ENCODE measurements around the gene TSPYL6. TPM values are rescaled to one million over a fixed set of nuclear protein-coding genes. Genes with fewer than 3 reads are reported as not detected.
A peak's percentile ranks its signal among the peaks of the same experiment; 100 is the strongest.

Gene TSPYL6
- total RNA-seq, 4 donors from 2014 or later = not detected

DNA sequence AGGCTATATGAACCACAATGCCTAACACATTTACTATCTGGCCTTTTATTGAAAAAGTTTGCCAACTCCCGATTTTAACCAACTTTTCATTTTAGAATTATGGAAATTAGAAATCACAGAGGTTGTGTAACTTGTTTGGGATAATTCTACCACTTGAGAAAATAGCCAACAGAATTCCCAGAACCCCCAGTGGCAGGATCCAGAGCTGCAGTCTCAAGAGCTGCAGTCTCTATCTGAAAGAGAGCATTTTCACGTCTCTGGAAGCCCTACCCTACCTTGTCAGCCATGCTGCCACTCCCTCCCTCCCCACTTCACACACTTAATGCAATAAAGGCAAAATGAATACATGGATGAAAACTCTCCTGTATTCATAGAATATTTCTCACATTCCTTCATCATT is 23.4 kb upstream of the TSPYL6 start:
- no peaks in the 10 kb centered on the region for H3K9me3 ChIP-seq
- WGBS, 2 donors = 83 to 87% methylated on average over 2 of the region's 2 CpGs
- no peak overlapping the region for H3K4me3 ChIP-seq
- H3K27me3 ChIP-seq = no peaks in the 10 kb centered on the region
- TF ChIP-seq POLR2A (IDR thresholded peaks at IDR 0.05) = no peak
- TF ChIP-seq, protein P1, sequence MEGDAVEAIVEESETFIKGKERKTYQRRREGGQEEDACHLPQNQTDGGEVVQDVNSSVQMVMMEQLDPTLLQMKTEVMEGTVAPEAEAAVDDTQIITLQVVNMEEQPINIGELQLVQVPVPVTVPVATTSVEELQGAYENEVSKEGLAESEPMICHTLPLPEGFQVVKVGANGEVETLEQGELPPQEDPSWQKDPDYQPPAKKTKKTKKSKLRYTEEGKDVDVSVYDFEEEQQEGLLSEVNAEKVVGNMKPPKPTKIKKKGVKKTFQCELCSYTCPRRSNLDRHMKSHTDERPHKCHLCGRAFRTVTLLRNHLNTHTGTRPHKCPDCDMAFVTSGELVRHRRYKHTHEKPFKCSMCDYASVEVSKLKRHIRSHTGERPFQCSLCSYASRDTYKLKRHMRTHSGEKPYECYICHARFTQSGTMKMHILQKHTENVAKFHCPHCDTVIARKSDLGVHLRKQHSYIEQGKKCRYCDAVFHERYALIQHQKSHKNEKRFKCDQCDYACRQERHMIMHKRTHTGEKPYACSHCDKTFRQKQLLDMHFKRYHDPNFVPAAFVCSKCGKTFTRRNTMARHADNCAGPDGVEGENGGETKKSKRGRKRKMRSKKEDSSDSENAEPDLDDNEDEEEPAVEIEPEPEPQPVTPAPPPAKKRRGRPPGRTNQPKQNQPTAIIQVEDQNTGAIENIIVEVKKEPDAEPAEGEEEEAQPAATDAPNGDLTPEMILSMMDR (IDR thresholded peaks at IDR 0.05) = peak in 1 of 6 experiments; percentile 13
- intact Hi-C loops (cut with DNase I) = no loop called here
- H3K27ac ChIP-seq = no peak overlapping the region
- no peaks in the 10 kb centered on the region for H3K36me3 ChIP-seq
- no peak for DNase-seq
- no peaks in the 10 kb centered on the region for H3K4me1 ChIP-seq

DNA sequence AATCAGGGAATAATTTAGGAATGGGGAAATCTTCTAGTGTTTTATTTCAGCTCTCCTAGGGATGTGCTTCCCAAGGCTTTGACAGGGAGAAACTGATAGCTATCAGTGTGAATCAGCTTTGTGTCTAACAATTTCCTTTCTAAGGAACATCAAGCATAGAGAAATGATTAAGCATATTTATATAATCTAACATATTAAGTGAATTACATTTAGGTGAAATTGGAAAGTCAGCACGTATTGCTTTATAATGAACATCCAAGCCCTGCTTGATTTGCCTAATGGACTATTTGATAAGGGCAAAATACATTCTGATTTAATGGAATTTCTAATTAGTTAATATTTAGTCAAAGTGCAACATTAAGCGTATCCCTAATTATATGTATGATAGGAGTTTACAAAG is 19.5 kb upstream of the TSPYL6 start:
- WGBS, 2 donors = 69 to 87% methylated on average over 2 of the region's 2 CpGs
- DNase-seq = no peak
- H3K27ac ChIP-seq = no peak overlapping the region
- no peaks in the 10 kb centered on the region for H3K9me3 ChIP-seq
- intact Hi-C loops (cut with DNase I) = no loop called here
- H3K4me3 ChIP-seq = no peak overlapping the region
- no peaks in the 10 kb centered on the region for H3K27me3 ChIP-seq
- H3K36me3 ChIP-seq = no peaks in the 10 kb centered on the region
- TF ChIP-seq, protein P1 (IDR thresholded peaks at IDR 0.05) = no peak
- no peak for TF ChIP-seq POLR2A (IDR thresholded peaks at IDR 0.05)
- H3K4me1 ChIP-seq = no peaks in the 10 kb centered on the region

DNA sequence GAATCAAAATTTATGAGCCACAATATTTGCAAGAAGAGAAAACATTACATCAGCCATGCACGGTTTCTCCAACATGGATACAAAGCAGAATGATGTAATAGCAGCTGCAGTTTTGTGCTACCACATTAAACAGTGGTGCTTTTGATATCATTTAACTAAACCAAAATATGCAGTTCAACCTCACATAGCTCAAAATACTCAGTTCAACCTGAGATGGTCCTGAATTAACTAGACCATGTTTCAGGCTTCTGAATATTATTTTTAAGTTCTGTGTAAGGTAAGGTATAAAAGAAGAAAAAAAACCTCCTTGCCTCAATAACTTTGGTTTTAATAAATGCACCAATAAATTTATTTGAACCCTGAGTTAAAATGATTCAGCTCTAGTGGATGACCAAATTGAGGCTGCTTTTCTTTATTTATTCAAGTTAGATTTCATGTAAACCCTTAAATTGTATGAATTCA is 18.8 kb upstream of the TSPYL6 start:
- Histone ChIP-seq H3K27me3 (no peaks in the 10 kb centered on the region), H3K9me3 (no peaks in the 10 kb centered on the region), H3K4me3 (no peak overlapping the region), H3K4me1 (no peaks in the 10 kb centered on the region), H3K36me3 (no peaks in the 10 kb centered on the region), H3K27ac (no peak overlapping the region)
- intact Hi-C loops (cut with DNase I) = no loop called here
- no peak for TF ChIP-seq POLR2A (IDR thresholded peaks at IDR 0.05)
- TF ChIP-seq, protein P1 (IDR thresholded peaks at IDR 0.05) = no peak
- no peak for DNase-seq
- WGBS, 2 donors = 45 to 59% methylated on average over 1 of the region's 1 CpG

DNA sequence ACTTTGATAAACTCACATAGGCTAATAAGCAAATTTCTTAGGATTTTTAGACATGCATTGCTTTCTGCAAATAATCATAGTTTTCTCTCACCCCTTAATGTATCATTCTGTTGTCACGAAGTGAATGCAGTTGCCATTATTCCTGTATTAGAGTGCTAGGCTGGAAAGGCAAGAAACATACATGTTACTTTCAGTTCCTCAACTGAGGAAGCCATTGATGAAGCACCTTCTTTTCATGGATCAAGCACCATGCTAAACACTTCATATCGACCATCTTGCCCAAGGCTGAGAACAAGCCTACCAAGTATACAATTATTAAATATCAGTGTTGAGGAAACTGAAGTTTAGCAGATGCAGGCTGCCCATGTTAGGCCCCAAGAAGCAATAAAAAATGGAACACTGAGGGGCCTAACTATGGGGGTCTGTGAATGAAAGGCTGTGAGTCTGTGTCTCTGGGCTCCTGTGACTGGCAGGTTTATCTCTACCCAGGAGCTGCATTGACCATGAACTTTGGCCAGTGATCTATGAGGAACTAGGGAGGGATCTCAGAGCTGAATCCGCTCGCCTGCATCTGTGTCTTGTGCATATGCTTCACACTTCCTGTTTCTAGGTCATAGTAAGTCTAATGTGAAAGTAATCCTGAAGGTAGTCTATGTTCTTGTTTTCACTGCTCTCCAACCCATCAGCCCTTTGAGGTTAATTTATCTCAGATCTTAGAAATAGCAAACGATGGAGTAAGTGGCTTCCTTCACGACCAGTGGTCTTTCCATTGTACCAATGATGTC is 16.0 kb upstream of the TSPYL6 start:
- no peaks in the 10 kb centered on the region for H3K9me3 ChIP-seq
- H3K36me3 ChIP-seq = no peaks in the 10 kb centered on the region
- no peak overlapping the region for H3K27ac ChIP-seq
- TF ChIP-seq POLR2A (IDR thresholded peaks at IDR 0.05) = no peak
- TF ChIP-seq, protein P1 (IDR thresholded peaks at IDR 0.05) = no peak
- intact Hi-C loops (cut with DNase I) = no loop called here
- 82 to 93% methylated on average over 6 of the region's 6 CpGs for whole genome bisulfite sequencing, 2 donors
- H3K27me3 ChIP-seq = no peaks in the 10 kb centered on the region
- DNase-seq = no peak
- no peak overlapping the region for H3K4me3 ChIP-seq
- no peaks in the 10 kb centered on the region for H3K4me1 ChIP-seq

DNA sequence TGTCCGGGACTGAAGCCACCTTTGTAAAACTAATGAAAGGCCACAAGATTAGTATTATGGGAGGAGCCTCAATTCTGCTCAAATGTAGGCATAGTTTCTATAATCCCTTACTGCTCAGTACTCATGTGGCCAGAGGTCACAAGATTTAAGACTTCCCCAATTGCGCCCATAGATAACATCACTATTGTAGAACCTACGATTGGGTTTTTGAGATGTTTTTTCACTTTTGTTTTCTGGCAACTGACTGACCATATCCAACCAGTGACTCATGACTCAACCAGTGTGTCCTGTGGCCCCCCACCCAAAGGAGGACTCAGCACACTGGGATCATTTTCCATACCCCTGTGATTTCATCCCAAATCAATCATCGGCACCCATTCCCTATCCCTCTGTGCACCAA is 15.2 kb upstream of the TSPYL6 start:
- no peak for DNase-seq
- intact Hi-C loops (cut with DNase I) = no loop called here
- H3K9me3 ChIP-seq = no peaks in the 10 kb centered on the region
- no peaks in the 10 kb centered on the region for H3K27me3 ChIP-seq
- no peak overlapping the region for H3K27ac ChIP-seq
- TF ChIP-seq, protein P1 (IDR thresholded peaks at IDR 0.05) = no peak
- TF ChIP-seq POLR2A (IDR thresholded peaks at IDR 0.05) = no peak
- 96 to 99% methylated on average over 4 of the region's 4 CpGs for WGBS, 2 donors
- H3K36me3 ChIP-seq = no peaks in the 10 kb centered on the region
- no peaks in the 10 kb centered on the region for H3K4me1 ChIP-seq
- no peak overlapping the region for H3K4me3 ChIP-seq
